ENCODE measurements around the gene MEA1. TPM values are rescaled to one million over a fixed set of nuclear protein-coding genes. Genes with fewer than 3 reads are reported as not detected.

MEA1 gene
- total RNA-seq, 1 donor from 2014 or later, result 54.2 TPM

- Histone ChIP-seq H3K36me3 (ENCODE audit: insufficient read depth, low read length) (peaks cover 22% of the 10 kb centered on the region), H3K9me3 (ENCODE audit: insufficient read depth, low read depth, low read length) (no peaks in the 10 kb centered on the region), H3K27ac (ENCODE audit: low read depth, low read length) (no peak overlapping the region), H3K4me1 (ENCODE audit: insufficient read depth, low read length) (no peaks in the 10 kb centered on the region), H3K4me3 (ENCODE audit: insufficient read depth, low read depth, low read length) (no peak overlapping the region), H3K9ac (ENCODE audit: low read length) (no peak overlapping the region), H3K79me2 (ENCODE audit: insufficient read depth, low read length) (peaks cover 3% of the 10 kb centered on the region), H2AFZ (ENCODE audit: low read depth, low read length) (no peak overlapping the region), H3K4me2 (ENCODE audit: low read length) (no peak overlapping the region), H4K20me1 (ENCODE audit: insufficient read depth, low read length) (peaks cover 24% of the 10 kb centered on the region), H3K27me3 (ENCODE audit: insufficient read depth, low read length) (no peaks in the 10 kb centered on the region)
- H3K9me3 Mint-ChIP-seq (ENCODE audit: unreplicated experiment), result no peaks in the 10 kb centered on the region
- TF ChIP-seq EZH2 (IDR thresholded peaks at IDR 0.05; ENCODE audit: insufficient read depth, low read length), result no peak
- TF ChIP-seq, protein P1, sequence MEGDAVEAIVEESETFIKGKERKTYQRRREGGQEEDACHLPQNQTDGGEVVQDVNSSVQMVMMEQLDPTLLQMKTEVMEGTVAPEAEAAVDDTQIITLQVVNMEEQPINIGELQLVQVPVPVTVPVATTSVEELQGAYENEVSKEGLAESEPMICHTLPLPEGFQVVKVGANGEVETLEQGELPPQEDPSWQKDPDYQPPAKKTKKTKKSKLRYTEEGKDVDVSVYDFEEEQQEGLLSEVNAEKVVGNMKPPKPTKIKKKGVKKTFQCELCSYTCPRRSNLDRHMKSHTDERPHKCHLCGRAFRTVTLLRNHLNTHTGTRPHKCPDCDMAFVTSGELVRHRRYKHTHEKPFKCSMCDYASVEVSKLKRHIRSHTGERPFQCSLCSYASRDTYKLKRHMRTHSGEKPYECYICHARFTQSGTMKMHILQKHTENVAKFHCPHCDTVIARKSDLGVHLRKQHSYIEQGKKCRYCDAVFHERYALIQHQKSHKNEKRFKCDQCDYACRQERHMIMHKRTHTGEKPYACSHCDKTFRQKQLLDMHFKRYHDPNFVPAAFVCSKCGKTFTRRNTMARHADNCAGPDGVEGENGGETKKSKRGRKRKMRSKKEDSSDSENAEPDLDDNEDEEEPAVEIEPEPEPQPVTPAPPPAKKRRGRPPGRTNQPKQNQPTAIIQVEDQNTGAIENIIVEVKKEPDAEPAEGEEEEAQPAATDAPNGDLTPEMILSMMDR (IDR thresholded peaks at IDR 0.05; ENCODE audit: insufficient read depth, low read depth, low read length), result no peak
- no peaks in the 10 kb centered on the region for H3K27me3 Mint-ChIP-seq (ENCODE audit: low read depth, unreplicated experiment)
- DNase-seq (ENCODE audit: low read depth) (no peak), FAIRE-seq (no peak)
- no peak overlapping the region for H3K4me3 Mint-ChIP-seq (ENCODE audit: unreplicated experiment)
- H3K36me3 Mint-ChIP-seq (ENCODE audit: low read depth, unreplicated experiment), result peaks cover 23% of the 10 kb centered on the region
- H3K27ac Mint-ChIP-seq (ENCODE audit: unreplicated experiment), result no peak overlapping the region
- H3K4me1 Mint-ChIP-seq (ENCODE audit: low read depth, unreplicated experiment), result no peaks in the 10 kb centered on the region
Observed at GRCh38 chr6:43034190-43034525, 20.4 kb upstream of the MEA1 start.

DNA sequence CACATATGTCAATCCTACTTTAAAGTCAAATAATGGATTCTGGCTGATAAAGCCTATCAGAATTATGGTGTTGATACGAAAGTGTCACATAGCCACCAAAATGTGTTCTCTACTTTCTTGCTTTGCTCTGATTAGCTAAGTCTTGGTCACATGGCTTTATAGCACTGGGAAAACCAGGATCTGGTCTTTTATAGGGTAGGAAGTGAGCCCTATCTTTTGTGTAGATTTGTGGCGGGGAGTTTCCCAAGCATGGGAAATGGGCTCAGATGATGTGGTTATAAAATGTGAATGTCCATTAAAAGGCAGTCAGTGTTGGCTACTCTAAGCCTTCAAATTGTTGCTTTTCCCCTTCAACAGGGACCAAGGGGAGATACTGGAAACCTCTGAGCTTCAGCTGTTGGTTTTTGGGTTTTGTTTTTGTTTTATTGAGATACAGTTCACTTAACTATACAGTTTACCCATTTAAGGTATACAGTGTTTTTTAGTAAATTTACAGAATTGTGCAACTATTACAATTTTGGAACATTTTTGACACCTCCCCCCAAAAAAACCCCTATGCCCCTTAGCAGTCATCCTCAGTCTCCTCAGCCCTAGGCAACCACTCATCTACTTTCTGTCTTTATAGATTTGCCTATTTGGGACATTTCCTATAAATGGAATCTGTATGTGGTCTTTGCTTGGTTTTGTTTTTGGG lies 19.9 kb upstream of the MEA1 start:
- H3K79me2 ChIP-seq (ENCODE audit: insufficient read depth, low read length), result peaks cover 5% of the 10 kb centered on the region
- no peak overlapping the region for H3K4me3 Mint-ChIP-seq (ENCODE audit: unreplicated experiment)
- H3K27me3 ChIP-seq (ENCODE audit: insufficient read depth, low read length), result no peaks in the 10 kb centered on the region
- H3K9me3 ChIP-seq (ENCODE audit: insufficient read depth, low read depth, low read length), result no peaks in the 10 kb centered on the region
- peaks cover 27% of the 10 kb centered on the region for H3K36me3 ChIP-seq (ENCODE audit: insufficient read depth, low read length)
- H3K36me3 Mint-ChIP-seq (ENCODE audit: low read depth, unreplicated experiment), result peaks cover 23% of the 10 kb centered on the region
- H3K4me3 ChIP-seq (ENCODE audit: insufficient read depth, low read depth, low read length), result no peak overlapping the region
- no peaks in the 10 kb centered on the region for H3K9me3 Mint-ChIP-seq (ENCODE audit: unreplicated experiment)
- H3K4me2 ChIP-seq (ENCODE audit: low read length), result no peak overlapping the region
- no peak overlapping the region for H2AFZ ChIP-seq (ENCODE audit: low read depth, low read length)
- no peak overlapping the region for H3K27ac Mint-ChIP-seq (ENCODE audit: unreplicated experiment)
- no peaks in the 10 kb centered on the region for H3K4me1 ChIP-seq (ENCODE audit: insufficient read depth, low read length)
- FAIRE-seq (no peak), DNase-seq (ENCODE audit: low read depth) (no peak)
- H3K27ac ChIP-seq (ENCODE audit: low read depth, low read length), result no peak overlapping the region
- no peaks in the 10 kb centered on the region for H3K27me3 Mint-ChIP-seq (ENCODE audit: low read depth, unreplicated experiment)
- H4K20me1 ChIP-seq (ENCODE audit: insufficient read depth, low read length), result peaks cover 29% of the 10 kb centered on the region
- no peaks in the 10 kb centered on the region for H3K4me1 Mint-ChIP-seq (ENCODE audit: low read depth, unreplicated experiment)
- H3K9ac ChIP-seq (ENCODE audit: low read length), result no peak overlapping the region
- TF ChIP-seq EZH2 (IDR thresholded peaks at IDR 0.05; ENCODE audit: insufficient read depth, low read length), result no peak
- TF ChIP-seq, protein P1 (IDR thresholded peaks at IDR 0.05; ENCODE audit: insufficient read depth, low read depth, low read length), result no peak

GRCh38 chr6:43032326-43032725 lies 18.6 kb upstream of the MEA1 start:
- Histone ChIP-seq H3K36me3 (ENCODE audit: insufficient read depth, low read length) (peaks cover 32% of the 10 kb centered on the region), H3K4me1 (ENCODE audit: insufficient read depth, low read length) (no peaks in the 10 kb centered on the region), H3K27ac (ENCODE audit: low read depth, low read length) (no peak overlapping the region), H3K27me3 (ENCODE audit: insufficient read depth, low read length) (no peaks in the 10 kb centered on the region), H3K9ac (ENCODE audit: low read length) (no peak overlapping the region), H3K4me3 (ENCODE audit: insufficient read depth, low read depth, low read length) (no peak overlapping the region), H3K4me2 (ENCODE audit: low read length) (no peak overlapping the region), H4K20me1 (ENCODE audit: insufficient read depth, low read length) (peaks cover 34% of the 10 kb centered on the region), H2AFZ (ENCODE audit: low read depth, low read length) (no peak overlapping the region), H3K79me2 (ENCODE audit: insufficient read depth, low read length) (peaks cover 5% of the 10 kb centered on the region), H3K9me3 (ENCODE audit: insufficient read depth, low read depth, low read length) (no peaks in the 10 kb centered on the region)
- FAIRE-seq (no peak), DNase-seq (ENCODE audit: low read depth) (no peak)
- peaks cover 19% of the 10 kb centered on the region for H3K36me3 Mint-ChIP-seq (ENCODE audit: low read depth, unreplicated experiment)
- TF ChIP-seq, protein P1 (IDR thresholded peaks at IDR 0.05; ENCODE audit: insufficient read depth, low read depth, low read length), result no peak
- TF ChIP-seq EZH2 (IDR thresholded peaks at IDR 0.05; ENCODE audit: insufficient read depth, low read length), result no peak
- no peak overlapping the region for H3K4me3 Mint-ChIP-seq (ENCODE audit: unreplicated experiment)
- no peak overlapping the region for H3K27ac Mint-ChIP-seq (ENCODE audit: unreplicated experiment)
- H3K9me3 Mint-ChIP-seq (ENCODE audit: unreplicated experiment), result no peaks in the 10 kb centered on the region
- no peaks in the 10 kb centered on the region for H3K4me1 Mint-ChIP-seq (ENCODE audit: low read depth, unreplicated experiment)
- H3K27me3 Mint-ChIP-seq (ENCODE audit: low read depth, unreplicated experiment), result no peaks in the 10 kb centered on the region

Data from astrocyte (in vitro differentiated cells and primary cell).